Measurements from ENCODE around the gene HELLS. TPM values are rescaled to one million over a fixed set of nuclear protein-coding genes. Genes with fewer than 3 reads are reported as not detected.

Gene HELLS
- total RNA-seq (2022; extraction: Qiagen RNA extraction; ENCODE audit: low read depth), result 20.9 to 30.5 TPM (median 29.2 TPM) in 5 replicates

GRCh38 chr10:94545391-94546048 is at the start of gene HELLS:
Gene HELLS, plus strand, starts transcription at chr10:94545788. Its CDS starts 134 bp downstream, at chr10:94545922.

Other genes starting within 250 kb of the HELLS start
- 13.1 to 31.1 TPM (median 23.3 TPM) in 5 replicates for gene NOC3L, start 182.8 kb upstream of the HELLS start, total RNA-seq (2022; extraction: Qiagen RNA extraction; ENCODE audit: low read depth)
- gene TBC1D12, start 143.2 kb upstream of the HELLS start, total RNA-seq (2022; extraction: Qiagen RNA extraction; ENCODE audit: low read depth), result 3.7 to 6.8 TPM (median 5.5 TPM) in 5 replicates
- 0.11 to 0.12 TPM in 2 of 5 replicates, not detected in the others for gene CYP2C18, start 137.9 kb downstream of the HELLS start, total RNA-seq (2022; extraction: Qiagen RNA extraction; ENCODE audit: low read depth)
- gene CYP2C19, start 216.9 kb downstream of the HELLS start, total RNA-seq (2022; extraction: Qiagen RNA extraction; ENCODE audit: low read depth), result not detected in 5 replicates

All from A549 treated with ZK216348 at 1 μM for 4 hours (cell line).